Measurements from ENCODE around the gene EFCC1.
A peak's percentile ranks its signal among the peaks of the same experiment; 100 is the strongest.

EFCC1 gene

DNA sequence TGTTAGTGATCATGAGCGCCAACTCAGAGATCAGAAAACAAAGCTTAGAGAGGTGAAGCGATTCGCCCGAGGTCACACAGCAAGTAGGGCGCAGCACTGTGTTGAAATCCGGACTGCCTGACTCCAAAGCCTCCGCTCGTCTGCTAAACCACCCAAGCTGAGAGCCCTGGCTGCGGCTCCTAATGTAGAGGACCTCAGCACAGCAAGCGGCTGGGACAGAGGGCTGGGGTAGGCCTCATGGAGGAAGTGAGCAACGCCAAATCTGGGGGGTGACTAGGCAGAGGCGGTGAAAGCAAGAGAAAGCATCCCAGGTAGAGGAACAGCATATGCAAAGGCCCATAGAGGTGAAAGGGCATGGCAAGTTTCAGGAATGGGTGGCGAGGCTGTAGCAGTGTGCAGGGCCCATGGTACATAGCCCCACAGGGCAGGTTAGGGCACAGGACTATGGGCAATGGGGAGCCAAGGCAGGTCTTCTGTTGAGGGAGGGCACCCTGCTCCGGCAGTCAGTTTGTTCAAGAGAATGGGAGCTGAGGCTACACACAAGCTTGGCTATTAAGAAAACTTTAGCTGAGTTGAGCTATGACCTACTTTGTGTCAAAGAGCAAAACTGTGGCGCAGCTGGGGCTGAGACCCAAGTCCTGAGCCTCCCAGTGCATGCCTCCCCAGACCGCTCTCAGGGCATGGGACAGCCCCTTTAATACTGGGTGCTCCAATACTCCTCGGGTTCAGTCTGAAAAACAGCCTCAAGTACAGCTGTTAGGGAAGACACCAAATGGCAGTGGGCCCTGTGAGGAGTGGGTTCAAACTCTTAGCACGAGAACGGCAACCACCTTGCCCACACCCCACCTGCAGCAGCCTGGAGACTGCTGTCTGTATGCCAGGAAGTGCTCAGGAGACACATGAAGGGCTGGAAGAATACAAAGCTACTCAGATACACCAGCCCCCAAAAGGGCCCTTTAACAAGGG is 6.2 kb upstream of the EFCC1 start:
- no peak for DNase-seq

DNA sequence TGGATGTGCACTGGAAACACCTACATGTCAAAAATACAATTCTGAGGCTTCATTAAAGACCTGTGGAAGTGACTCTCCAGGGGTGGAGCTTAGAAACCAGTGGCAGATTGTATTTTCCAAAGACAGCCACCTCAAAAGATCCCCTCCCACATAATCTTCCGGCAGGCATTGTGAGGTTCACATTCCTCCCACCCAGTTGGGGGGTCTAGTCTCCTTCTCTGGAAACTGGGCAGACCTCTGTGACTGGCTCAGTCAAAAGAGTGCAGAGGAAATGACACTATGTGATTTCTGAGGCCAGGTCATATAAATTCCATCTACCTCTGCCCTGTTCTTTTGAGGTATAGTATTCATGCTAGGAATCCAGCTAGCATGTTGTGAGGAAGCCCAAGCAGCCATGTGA is 5.4 kb upstream of the EFCC1 start:
- no peak for DNase-seq

DNA sequence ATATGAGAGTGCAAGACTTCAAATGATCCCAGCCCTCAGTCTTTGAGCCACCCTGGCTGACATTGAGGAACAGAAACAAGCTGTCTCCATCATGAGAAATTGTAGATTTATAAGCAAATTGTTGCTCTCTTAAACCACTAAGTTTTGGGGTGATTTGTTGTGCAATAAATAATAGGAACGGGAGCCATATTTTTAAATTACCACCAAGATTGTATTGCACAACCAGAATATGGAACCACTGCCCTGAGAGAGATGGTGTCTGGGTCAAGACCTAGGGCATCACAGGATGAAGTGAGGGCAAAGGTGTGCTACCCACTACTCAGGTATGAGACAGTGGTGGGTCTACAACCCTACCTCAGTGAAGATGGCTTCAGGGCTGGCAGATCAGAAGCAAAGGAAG is 4.9 kb upstream of the EFCC1 start:
- DNase-seq, result no peak

DNA sequence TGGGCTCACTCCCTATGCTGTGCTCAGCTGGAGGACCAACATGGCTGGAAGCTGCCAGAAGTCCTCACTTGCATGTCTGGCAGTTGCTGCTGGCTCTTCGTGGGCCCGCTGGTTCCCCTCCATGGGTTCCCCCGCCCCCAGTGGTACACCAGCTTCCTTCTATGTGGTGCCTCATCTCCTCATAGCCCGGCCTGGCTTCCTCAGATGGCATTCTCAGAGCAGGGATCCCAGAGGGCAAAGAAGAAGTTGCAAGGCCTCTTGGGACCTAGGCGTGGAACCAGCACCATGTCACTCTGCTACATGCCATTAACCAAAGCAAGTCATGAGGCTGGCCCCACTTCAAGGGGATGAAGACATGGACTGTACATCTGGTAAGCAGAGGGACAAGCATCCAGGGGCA is 4.4 kb upstream of the EFCC1 start:
- no peak for DNase-seq

DNA sequence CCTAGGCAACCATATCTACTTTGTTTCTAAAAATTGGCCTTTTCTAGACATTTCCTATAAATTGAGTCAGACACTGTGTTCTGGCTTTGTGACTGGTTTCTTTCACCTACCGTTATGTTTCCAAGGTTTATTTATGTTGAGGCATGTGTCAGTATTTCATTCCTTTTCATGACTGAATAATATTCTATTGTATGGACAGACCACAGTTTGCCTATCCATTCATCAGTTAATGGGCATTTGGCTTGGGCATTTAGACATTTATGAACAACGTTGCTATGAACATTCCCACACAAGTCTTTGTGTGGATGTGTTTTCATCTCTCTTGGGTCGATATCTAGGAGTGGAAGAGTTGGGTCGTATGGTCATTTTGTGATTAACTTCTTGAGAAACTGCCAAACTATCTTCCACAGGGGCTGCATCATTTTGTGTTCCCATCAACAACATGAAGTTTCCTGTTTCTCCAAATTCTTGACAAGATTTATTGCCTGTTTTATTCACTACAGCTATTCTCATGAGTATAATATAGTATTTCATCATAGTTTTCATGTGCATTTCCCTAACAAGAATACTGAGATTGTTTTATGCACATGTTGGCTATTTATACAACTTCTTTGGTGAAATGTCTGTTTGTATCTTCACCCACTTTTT is 3.5 kb upstream of the EFCC1 start:
- DNase-seq, result no peak

DNA sequence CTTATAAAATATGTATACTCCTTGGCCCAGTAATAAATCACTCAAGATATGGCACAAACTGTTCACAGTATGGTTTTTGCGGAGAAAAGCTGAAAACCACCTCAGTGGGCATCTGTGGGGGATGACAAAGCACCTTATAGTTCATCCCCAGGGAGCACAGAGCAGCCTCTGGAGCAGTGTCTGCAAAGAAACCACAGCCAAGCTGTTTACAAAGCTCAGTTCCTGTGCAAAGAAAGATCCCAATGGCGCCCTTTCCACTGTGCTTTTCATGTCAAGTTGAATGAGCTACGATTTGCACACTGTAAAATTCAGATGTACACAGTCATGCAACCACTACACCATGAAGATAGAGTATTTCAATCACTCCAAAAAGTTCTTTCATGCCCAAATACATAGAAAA is 2.5 kb upstream of the EFCC1 start:
- DNase-seq, result peak; percentile 25 to 33

DNA sequence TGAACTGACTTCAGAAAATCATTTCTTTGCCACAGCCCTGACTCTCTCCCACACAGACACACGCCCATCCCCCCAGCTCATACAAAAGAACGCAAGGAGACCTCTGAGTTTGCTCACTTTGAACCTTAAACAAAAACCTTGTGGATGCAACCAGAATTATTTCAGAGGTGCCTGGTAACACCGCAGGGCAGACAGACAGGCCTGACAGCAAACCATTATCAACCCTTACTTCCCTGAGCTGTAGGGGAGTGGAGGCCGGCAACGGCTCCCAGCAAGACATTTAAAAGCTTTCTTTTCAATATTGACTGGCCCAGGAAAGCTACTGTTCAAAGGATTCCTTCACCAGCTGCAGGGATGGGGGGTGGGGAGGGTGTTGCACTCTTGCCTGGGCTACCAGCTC is 2.0 kb upstream of the EFCC1 start:
- DNase-seq, result peak in 1 of 2 experiments; percentile 17

DNA sequence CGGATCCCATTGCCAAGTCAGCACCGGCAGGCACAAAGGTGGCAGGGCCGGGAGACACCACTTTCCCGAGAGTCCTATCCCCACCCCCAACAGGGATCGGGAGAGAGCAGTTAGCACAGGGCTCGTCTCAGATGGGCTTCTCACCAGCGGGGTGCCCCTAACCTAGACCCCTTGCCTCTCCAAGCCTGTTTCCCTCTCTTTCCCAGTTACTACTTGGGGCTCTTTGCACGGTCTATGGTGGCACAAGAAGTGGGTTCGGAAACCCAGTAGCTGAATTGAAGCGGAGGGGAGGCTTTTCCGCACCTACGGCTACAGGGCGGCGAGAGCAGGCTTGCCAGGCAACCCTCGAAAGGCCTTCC is 383 bp upstream of the EFCC1 start:
- DNase-seq, result no peak

DNA sequence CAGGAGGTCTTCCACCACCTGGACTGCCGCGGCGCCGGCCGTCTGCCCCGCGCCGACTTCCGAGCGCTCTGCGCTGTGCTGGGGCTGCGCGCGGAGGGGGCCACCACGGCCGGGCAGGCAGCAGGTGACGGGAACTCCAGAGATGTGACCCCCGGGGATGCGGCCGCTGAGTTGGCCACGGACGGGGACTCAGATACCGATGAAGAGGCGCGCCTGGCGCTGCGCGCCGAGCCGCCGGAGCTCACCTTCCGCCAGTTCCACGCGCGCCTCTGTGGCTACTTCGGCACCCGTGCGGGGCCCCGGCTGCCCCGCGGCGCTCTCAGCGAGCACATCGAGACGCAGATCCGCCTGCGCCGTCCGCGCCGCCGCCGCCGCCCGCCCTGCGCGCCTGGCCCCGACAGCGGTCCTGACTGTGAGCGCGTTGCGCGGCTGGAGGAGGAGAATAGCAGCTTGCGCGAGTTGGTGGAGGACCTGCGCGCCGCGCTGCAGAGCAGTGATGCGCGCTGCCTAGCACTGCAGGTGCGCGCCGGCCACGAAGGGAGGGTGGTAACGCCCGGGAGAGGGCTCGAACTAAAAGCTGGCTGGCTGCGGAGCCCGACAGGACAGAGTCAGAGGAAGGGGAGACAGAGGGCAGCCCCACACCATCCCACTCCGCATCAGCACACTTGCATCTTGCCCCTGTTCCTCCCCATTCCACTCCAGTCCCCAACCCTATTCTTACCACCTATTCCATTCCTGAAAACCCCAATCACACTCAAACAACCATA is 885 bp downstream of the EFCC1 start:
- DNase-seq, result peak; percentile 27 to 60

DNA sequence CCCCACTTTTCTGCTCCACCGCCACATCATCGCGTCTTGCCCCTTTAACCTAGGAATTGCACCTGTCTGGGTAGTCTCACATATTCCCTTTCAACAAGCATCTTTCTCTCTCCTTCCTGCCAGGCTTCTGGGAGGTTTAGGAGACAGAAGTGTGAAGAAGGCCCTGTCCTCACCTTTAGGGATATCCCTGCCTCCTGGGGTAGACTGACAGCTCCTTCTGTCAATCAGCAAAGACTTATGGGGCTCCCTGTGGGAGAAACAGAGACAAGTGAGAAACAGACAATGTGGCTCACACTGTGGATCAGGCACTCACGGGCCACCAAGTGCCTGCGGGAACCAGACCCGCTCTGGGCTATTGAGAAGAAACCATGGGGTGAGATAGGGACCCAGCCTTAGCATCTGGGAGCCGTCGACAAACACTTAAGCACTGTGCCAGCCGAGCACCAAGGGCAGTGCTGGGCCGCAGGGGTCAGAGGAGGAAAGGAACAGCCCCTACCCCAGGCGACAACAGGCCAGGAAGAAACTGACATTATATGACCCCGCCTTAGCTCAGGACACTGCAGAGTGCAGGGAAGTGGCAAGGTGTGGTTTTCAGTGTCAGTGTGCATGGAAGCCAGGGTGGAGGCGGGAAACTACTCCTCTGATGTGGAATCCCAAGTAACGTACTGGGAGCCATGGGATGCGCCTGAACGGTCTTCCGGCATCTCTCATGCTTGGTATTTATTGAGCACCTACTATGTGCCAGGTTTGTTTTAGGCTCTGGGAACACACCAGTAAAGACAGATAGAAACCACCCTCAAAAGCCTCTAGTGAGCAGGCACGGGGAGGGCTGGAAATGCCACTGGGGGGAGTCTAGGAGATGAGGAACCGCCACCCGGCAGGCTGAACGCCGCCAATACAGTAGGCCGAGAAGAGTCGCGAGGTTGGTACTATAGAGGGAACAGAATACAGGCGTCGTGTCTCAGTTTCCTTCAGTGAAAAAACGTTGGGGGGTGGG is 1.8 kb downstream of the EFCC1 start:
- no peak for DNase-seq

DNA sequence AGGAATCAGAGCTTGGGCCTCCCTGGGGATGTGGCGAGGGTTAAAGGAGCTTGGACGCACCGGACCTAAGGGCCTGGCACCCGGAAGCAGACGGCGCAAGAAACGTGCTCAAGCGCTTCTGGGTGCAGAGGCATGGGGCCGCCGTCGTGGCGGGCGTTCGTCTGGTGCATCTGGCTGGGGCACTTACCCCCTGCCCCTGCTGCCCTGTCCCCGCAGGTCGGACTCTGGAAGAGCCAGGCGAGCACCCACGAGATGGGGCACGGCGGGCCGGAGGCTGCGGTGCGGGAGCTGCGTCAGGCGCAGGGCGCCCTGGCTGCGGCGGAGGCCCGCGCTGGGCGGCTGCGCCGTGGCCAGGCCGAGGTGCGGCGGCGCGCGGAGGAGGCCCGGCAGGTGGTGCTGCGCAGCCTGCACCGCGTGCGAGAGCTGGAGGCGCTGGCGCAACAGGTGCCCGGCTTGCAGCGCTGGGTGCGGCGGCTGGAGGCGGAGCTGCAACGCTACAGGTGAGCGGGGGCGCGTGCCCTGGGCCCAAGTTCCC is 2.5 kb downstream of the EFCC1 start:
- DNase-seq, result peak; percentile 60 to 66

DNA sequence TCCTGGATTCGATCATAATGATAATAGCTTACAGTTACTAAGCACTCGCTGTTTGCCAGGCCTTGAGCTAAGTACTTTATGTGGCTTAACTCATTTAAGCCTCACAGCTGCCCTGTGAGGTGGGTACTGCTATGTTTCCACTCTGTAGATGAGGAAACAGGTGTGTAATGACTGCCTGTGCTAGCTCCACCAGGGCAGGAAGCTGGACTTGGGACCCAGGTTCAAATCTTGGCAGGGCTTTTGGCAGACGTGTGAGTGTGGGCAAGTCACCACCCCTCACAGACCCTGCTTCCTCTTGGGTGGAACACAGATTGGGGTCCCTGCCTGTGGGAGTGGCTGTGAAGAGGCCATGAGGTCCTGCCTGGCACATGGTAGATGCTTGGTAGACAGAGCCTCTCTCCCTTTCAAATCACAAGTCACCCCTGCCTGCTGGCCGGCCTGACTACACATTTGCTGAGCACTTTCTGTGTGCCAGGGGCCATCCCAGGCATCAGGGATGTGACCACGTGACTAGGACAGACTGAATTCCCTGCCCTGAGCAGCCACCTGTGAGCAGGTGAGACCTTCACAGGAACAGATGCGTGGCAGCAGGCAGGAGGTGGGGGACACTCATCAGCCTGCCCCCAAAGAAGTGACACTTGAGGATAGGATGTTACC is 3.7 kb downstream of the EFCC1 start:
- peak; percentile 20 to 72 for DNase-seq

DNA sequence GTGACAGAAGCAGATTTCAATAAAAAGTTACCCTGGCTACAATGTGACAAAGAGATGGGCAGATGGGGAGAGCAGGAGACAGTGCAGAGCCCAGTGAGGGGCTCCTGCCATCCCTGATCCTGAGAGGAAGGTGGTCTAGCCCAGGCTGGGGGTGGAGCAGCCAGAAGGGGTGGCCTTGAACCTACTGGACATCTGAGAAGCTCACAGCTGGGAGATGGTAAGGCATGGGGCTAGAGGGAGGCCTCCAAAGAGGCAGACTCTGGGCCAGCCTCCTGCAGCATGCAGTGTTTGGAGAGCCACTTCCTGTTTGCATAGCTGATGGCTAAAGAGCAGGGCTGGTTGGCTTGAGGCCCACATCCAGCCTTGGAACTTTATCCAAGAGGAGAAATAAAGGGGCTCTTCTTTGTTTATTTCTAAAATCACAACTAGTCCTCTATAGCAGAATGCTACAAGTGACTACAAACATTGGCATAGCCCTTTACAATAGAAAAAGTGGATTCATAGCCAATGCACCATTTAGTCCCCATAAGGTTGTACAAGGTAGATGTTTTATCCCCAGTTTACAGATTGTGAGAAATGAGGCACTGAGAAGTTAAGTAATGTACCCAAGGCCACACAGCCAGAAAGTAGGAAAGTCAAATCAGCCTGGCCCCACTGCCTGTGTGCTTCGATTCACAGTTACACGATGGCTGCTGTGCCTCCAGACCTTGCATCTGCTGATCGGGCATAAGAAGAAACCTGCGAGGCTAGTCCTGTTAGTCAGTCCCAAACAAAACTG is 4.6 kb downstream of the EFCC1 start:
- peak; percentile 65 to 89 for DNase-seq

DNA sequence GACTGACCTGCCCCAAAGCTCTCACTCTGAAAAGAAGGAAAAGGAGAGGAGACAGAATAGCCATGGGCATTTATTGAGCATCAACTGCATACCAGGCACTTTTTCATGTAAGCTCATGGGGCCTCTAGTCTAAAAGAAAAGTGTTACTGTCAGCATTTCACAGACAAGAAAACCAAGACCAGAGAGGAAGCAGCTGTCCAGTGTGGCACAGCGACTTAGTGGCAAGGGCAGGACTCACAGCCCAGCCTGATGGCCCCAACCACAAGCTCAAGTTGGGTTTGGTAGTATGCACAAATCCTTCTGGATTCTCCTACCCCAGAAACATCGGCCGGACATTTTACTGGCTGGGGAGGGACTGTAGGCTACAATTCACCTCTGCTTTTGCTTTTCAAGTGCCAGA is 5.8 kb downstream of the EFCC1 start:
- DNase-seq, result no peak

DNA sequence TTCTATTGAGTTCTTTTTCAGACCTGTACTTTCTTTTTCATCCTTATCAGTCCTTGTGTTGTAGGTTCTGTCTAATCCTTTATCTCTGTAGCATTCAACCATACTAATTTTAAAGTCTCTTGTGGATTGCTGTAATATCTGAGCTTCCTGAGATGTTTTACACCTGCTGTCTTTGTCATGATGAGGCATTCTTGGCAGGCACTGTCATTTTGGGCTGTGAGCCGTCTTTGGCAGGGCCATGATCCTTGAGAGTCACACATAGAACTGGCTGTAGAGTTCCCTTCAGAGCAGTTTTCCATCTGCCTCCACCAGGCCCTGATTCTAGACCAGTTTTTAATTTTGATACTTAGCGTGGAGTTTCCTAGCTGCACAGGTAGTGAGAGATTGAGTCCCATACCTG is 6.7 kb downstream of the EFCC1 start:
- DNase-seq, result no peak

DNA sequence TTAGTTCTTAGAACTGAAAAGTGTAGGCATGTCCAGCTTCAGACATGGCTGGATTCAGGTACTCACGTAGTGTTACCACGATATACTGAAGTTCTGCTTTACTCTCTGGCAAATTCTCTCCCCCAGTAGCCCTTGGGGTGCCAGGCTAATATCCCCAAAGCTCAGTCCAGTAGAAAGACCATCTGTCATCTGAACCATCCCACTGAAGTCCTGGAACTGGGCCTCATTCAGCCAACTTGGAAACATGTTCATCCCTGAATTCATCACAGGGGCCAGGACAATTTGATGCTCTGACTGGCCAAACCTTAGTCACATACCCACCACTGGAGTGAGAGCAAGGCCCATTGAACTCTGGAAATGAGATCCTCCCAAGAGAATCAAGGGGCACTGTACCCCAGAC is 8.2 kb downstream of the EFCC1 start:
- DNase-seq, result no peak

DNA sequence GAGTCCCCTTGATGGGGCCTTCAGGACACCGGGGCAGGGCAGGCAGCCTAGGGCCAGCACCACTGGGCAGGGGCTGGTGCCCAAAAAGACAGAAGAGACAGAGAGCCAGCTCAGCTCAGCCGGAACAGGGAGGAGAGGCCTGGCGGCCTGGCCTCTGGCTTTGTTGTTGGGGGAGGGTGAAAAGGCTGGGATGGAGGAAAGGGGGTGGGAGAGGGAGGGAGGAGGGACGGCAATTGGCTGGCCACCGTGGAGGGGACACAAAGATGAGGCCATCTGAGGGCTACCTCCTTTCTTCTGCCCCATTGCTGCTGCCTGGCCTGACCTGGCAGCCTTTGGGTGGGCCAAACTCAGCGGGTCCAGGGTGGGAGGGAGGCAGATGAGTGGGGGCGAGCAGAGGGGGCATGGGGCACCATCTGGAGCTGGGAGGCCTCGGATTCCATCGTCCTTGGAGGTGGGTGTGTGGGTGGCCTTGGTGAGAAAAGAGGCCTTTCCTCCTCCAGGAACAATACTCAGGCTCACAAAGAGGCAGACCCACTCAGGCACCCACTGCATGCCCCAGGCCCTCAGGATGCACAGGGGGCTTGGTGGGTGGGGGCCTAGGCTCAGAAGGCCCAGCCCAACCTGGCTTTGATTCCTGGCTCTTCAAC is 9.3 kb downstream of the EFCC1 start:
- no peak for DNase-seq

DNA sequence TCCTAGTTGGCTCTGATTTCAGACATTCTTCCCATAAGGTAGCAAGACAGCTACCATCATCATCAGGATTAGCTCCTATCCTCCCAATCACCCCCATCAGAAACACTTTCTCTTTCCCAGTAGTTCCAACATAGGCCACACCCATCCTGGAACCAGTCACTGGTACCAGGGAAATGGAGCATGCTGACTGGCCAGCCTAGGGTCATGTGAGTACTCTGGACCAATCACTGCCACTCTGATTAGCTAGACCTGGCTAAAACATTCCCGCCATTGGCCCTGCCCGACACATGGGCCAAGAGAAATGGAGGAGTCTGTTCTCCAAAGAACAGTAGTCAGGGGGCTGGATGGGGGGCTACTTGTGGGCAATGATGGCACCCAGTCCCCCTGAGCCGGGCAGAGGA is 12.4 kb downstream of the EFCC1 start:
- no peak for DNase-seq

DNA sequence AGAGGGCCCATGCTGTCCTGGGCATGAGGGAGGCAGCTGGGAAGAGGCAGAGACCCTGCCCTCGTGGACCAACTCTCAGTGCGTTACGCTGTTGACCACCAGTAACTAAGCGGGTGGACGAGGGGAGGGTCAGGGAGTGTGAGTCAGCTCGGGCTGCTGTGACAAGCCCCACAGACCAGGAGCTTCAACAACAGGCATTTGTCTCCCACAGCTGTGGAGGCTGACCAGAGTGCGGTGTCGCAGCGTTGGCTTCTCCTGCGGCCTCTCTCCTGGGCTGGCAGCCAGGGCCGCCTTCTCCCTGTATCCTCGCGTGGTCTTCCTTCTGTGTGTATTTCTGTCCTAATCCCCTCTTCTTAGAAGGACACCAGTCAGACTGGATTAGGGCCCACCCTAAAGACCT is 13.0 kb downstream of the EFCC1 start:
- no peak for DNase-seq

DNA sequence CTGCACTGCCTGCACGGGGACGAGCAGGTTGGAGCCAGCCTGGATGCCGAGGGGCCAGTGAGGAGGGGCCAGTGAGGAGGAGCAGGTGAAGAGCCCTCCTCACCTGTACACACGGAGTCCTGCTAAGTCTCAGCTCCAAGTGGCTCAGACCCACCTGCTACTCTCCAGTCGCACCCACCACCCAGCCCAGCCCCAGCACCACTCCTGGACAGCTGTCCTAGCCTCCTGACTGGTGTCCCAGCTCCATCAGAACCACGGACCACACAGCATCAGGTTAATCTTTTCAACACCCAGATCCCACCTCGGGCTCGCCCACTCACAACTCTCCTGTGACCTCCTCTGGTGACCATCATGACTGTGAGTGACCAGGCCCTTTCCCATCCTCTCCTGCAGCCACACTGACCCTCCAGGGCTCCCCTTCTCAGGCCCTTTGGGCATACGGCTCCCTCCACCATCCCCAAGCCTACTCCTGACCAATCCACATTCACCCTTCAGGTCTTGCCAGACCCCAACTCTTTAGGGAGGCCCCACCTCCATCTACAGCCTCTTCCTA is 13.8 kb downstream of the EFCC1 start:
- no peak for DNase-seq
